GM18508 (cell line): Measurements from ENCODE around the gene FRAS1.
"Not testable (repeated sequence)": the region's sequence is repeated elsewhere in the genome, so short reads cannot be mapped to it uniquely, and the experiment has no call there.

Experiments used
- ATAC-seq: cut with Tn5 transposase; IDR thresholded peaks from one replicate; pipeline ENCODE4 v1.9.1; 2021; ENCODE audit warnings: moderate number of reproducible peaks; ENCODE audit not compliant: insufficient read depth, unreplicated experiment

The FRAS1 gene

GRCh38 chr4:78095081-78095480 is 38.0 kb downstream of the FRAS1 start:
- no peak for ATAC-seq

- ATAC-seq, result no peak
Observed at GRCh38 chr4:78099058-78099457, 41.9 kb downstream of the FRAS1 start.

GRCh38 chr4:78100060-78100459 is 42.9 kb downstream of the FRAS1 start:
- no peak for ATAC-seq

GRCh38 chr4:78119698-78120097 is 62.6 kb downstream of the FRAS1 start:
- ATAC-seq, result no peak

GRCh38 chr4:78120144-78120880 is 63.2 kb downstream of the FRAS1 start:
- ATAC-seq, result no peak

- ATAC-seq, result no peak
Observed at GRCh38 chr4:78121338-78121904, 64.3 kb downstream of the FRAS1 start.

- ATAC-seq, result not testable (repeated sequence)
Observed at GRCh38 chr4:78125834-78126331, 68.8 kb downstream of the FRAS1 start.

GRCh38 chr4:78129383-78130108 is 72.4 kb downstream of the FRAS1 start:
- no peak for ATAC-seq

- ATAC-seq, result no peak
Observed at GRCh38 chr4:78131403-78131802, 74.3 kb downstream of the FRAS1 start.

- ATAC-seq, result no peak
Observed at GRCh38 chr4:78136109-78137081, 79.3 kb downstream of the FRAS1 start.

GRCh38 chr4:78137532-78137931 is 80.4 kb downstream of the FRAS1 start:
- ATAC-seq, result no peak

GRCh38 chr4:78138252-78138651 is 81.1 kb downstream of the FRAS1 start:
- no peak for ATAC-seq

- ATAC-seq, result no peak
Observed at GRCh38 chr4:78143634-78144033, 86.5 kb downstream of the FRAS1 start.

- ATAC-seq, result no peak
Observed at GRCh38 chr4:78145008-78145407, 87.9 kb downstream of the FRAS1 start.

GRCh38 chr4:78145622-78146021 is 88.5 kb downstream of the FRAS1 start:
- ATAC-seq, result no peak

GRCh38 chr4:78149751-78150542 is 92.8 kb downstream of the FRAS1 start:
- no peak for ATAC-seq

- no peak for ATAC-seq
Observed at GRCh38 chr4:78150543-78150864, 93.4 kb downstream of the FRAS1 start.

- no peak for ATAC-seq
Observed at GRCh38 chr4:78152795-78153194, 95.7 kb downstream of the FRAS1 start.

- ATAC-seq, result no peak
Observed at GRCh38 chr4:78154972-78155590, 98.0 kb downstream of the FRAS1 start.
